Measurements from ENCODE around the gene MYO15B. TPM values are rescaled to one million over a fixed set of nuclear protein-coding genes. Genes with fewer than 3 reads are reported as not detected.
A peak's percentile ranks its signal among the peaks of the same experiment; 100 is the strongest.

Gene MYO15B
- total and polyA plus RNA-seq, 2 of the 13 experiments (the other 11 are each of a cell fraction or from before 2014, with no cell fraction given): 2.8 to 8.1 TPM

GRCh38 chr17:75558666-75559530 is 28.7 kb upstream of the MYO15B start (continued):
- TF ChIP-seq ZBTB40 (IDR thresholded peaks at IDR 0.05) (no peak), ZBTB40 (CRISPR knock-in tag; IDR thresholded peaks at IDR 0.05) (no peak), ZBTB38 (CRISPR knock-in tag; IDR thresholded peaks at IDR 0.05) (peak; percentile 54; the same call in 1 of the 2 replicates)
- TF ChIP-seq, protein P1, sequence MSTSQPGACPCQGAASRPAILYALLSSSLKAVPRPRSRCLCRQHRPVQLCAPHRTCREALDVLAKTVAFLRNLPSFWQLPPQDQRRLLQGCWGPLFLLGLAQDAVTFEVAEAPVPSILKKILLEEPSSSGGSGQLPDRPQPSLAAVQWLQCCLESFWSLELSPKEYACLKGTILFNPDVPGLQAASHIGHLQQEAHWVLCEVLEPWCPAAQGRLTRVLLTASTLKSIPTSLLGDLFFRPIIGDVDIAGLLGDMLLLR (CRISPR knock-in tag; IDR thresholded peaks at IDR 0.05): peak; percentile 42; the same call in 1 of the 2 replicates

Data from HepG2 (cell line).